ENCODE measurements around the gene RBM34.

- TF ChIP-seq CTCF (IDR thresholded peaks at IDR 0.05) (no peak), POLR2A (IDR thresholded peaks at IDR 0.05) (no peak)
These were observed 55.7 kb downstream of the RBM34 start for GRCh38 chr1:235105051-235106043.

All from thyroid gland (tissue), 4 donors.